ENCODE data around the gene MYO1E. TPM values are rescaled to one million over a fixed set of nuclear protein-coding genes. Genes with fewer than 3 reads are reported as not detected.

MYO1E gene
- total and polyA plus RNA-seq, 2 of the 8 experiments (the other 6 are each of a cell fraction or from before 2014, with no cell fraction given): 19.6 to 142 TPM

DNA sequence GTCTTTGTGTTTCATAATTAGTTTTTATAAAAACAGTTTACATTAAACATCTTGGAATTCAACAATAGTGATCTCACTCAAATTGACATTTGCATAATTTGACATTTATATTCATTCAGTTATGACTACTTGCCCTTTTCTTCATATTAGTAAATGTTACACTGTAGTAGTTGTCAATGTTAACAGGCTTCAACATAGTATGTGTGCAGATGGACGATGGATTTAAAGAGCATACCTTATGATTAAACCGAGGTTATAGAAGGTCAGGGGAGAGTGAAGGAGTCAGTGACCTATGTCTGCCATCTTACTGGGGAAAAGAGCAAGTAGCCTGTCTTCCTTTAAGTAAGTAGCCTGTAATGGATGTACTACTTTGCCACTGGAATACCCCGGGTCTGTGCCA is 276.2 kb downstream of the MYO1E start:
- no peak overlapping the region for H3K9ac ChIP-seq (replicated peaks in 1 of 4; ENCODE audit: extremely low read depth in 1 of 4, low read depth in 3 of 4, low read length in 3 of 4)
- no peak overlapping the region for H2BK12ac ChIP-seq (ENCODE audit: low read depth, low read length)
- no peak for TF ChIP-seq SP1 (IDR thresholded peaks at IDR 0.05; ENCODE audit: low read depth, low read length)
- TF ChIP-seq POLR2A (IDR thresholded peaks at IDR 0.05; ENCODE audit: control extremely low read depth in 1 of 2, low read depth in 2 of 2, low read length in 2 of 2): no peak
- no peak for TF ChIP-seq TAF7 (optimal IDR thresholded peaks at IDR 0.05; ENCODE audit: borderline replicate concordance, low read depth, low read length)
- TF ChIP-seq NRF1 (IDR thresholded peaks at IDR 0.05; ENCODE audit: low read depth, low read length): no peak
- no peak for TF ChIP-seq CBX5 (IDR thresholded peaks at IDR 0.05; ENCODE audit: low read depth, low read length)
- no peak for TF ChIP-seq KDM5A (IDR thresholded peaks at IDR 0.05; ENCODE audit: low read length)
- TF ChIP-seq EP300 (IDR thresholded peaks at IDR 0.05; ENCODE audit: borderline replicate concordance in 1 of 2, low read depth in 2 of 2, low read length in 2 of 2): no peak
- no peak for TF ChIP-seq CEBPB (IDR thresholded peaks at IDR 0.05; ENCODE audit: low read depth, low read length)
- no peak for TF ChIP-seq CREB1 (IDR thresholded peaks at IDR 0.05)
- TF ChIP-seq SP4 (IDR thresholded peaks at IDR 0.05; ENCODE audit: low read length): no peak
- TF ChIP-seq JUN (IDR thresholded peaks at IDR 0.05; ENCODE audit: low read depth, low read length): no peak
- H3K9me3 ChIP-seq (ENCODE audit: insufficient read depth in 2 of 2, low read depth in 1 of 2, low read length in 1 of 2): no peaks in the 10 kb centered on the region
- H3K36me3 ChIP-seq (ENCODE audit: control insufficient read depth in 2 of 4, insufficient read depth in 4 of 4, low read length in 3 of 4): peaks cover 0 to 43% (median 20%) of the 10 kb centered on the region in 4 experiments; a peak in 6 of 8 replicates
- H3K79me2 ChIP-seq (ENCODE audit: control insufficient read depth in 1 of 2, insufficient read depth in 2 of 2, low read length in 2 of 2): no peaks in the 10 kb centered on the region
- no peaks in the 10 kb centered on the region for H3K79me1 ChIP-seq (ENCODE audit: low read depth, low read length)
- no peak overlapping the region for H4K5ac ChIP-seq (ENCODE audit: insufficient read length, low read depth, low read length)
- H3K56ac ChIP-seq (replicated peaks; ENCODE audit: insufficient read length, low read depth, low read length): no peak overlapping the region
- H2AK5ac ChIP-seq (ENCODE audit: low read depth, low read length): no peak overlapping the region
- no peak overlapping the region for H2BK120ac ChIP-seq (replicated peaks; ENCODE audit: low read depth, low read length)
- WGBS, 2 experiments (ENCODE audit: extremely low coverage in 1 of 2, insufficient coverage in 1 of 2, insufficient read length in 1 of 2, insufficient replicate concordance in 2 of 2, low coverage in 1 of 2, low lambda C conversion rate in 2 of 2, missing lambda C conversion rate in 1 of 2): 98% methylated on average over 3 of the region's 3 CpGs; no CpG with 5 or more reads in 1 of the 2 experiments
- ChIA-PET CTCF (ENCODE audit: partially characterized antibody) (interaction anchor here (1.5 kb wide), 1 partner anchor 11 kb away, joined by 3 read pairs; no protein-coding TSS in a partner anchor), POLR2A (ENCODE audit: partially characterized antibody) (no interaction called here)
- H2BK20ac ChIP-seq (ENCODE audit: low read length): no peak overlapping the region
- H3K4me2 ChIP-seq (ENCODE audit: insufficient read depth in 1 of 2, low read depth in 2 of 2, low read length in 2 of 2): no peak overlapping the region
- H2BK15ac ChIP-seq (ENCODE audit: low read length): no peak overlapping the region
- DNase-seq (ENCODE audit: low read depth in 1 of 2, low spot score in 2 of 2) (no peak), FAIRE-seq (no peak)
- no peak overlapping the region for H3K27ac ChIP-seq (ENCODE audit: low read depth, low read length)
- no peak overlapping the region for H4K8ac ChIP-seq (ENCODE audit: extremely low read depth, insufficient read depth, low read length)
- no peaks in the 10 kb centered on the region for H3K4me1 ChIP-seq (replicated peaks in 1 of 4; ENCODE audit: control insufficient read depth in 3 of 4, insufficient read depth in 4 of 4, low read length in 3 of 4)
- H3K23ac ChIP-seq (ENCODE audit: insufficient read length): no peak overlapping the region
- no peak overlapping the region for H3K14ac ChIP-seq (ENCODE audit: insufficient read length)
- no peak overlapping the region for H3K4ac ChIP-seq (replicated peaks; ENCODE audit: insufficient read length, low read depth, low read length)
- H3K23me2 ChIP-seq (ENCODE audit: low read depth, low read length): no peaks in the 10 kb centered on the region
- no peaks in the 10 kb centered on the region for H3K27me3 ChIP-seq (replicated peaks in 1 of 4; ENCODE audit: control insufficient read depth in 3 of 4, extremely low read depth in 1 of 4, insufficient read depth in 3 of 4, low read length in 3 of 4)
- H3K4me3 ChIP-seq (ENCODE audit: extremely low read depth in 1 of 4, insufficient read depth in 2 of 4, low read depth in 3 of 4, low read length in 4 of 4): no peak overlapping the region
- H3K18ac ChIP-seq (ENCODE audit: extremely low read depth, low read length): no peak overlapping the region
- no peak overlapping the region for H2AFZ ChIP-seq (ENCODE audit: low read length)
- peaks cover 0 to 2% of the 10 kb centered on the region in 2 experiments for H4K20me1 ChIP-seq (replicated peaks in 1 of 2; ENCODE audit: control insufficient read depth in 1 of 2, insufficient read depth in 2 of 2, low read length in 2 of 2)
- no peak overlapping the region for H2BK5ac ChIP-seq (ENCODE audit: low read depth, low read length)
- no peak overlapping the region for H4K91ac ChIP-seq (replicated peaks; ENCODE audit: insufficient read length, low read length)
